NCI-H2081 treated with DMSO at 0.1 percent for 48 hours (cell line): ENCODE measurements around the gene NPSR1.
"Not testable (repeated sequence)": the region's sequence is repeated elsewhere in the genome, so short reads cannot be mapped to it uniquely, and the experiment has no call there.

Experiments
- DNase-seq: peaks from one replicate; lab custom pipeline; 2025; lab: John Stamatoyannopoulos, UW

NPSR1 gene

GRCh38 chr7:34835901-34836600, 178.0 kb downstream of the NPSR1 start:
- DNase-seq: no peak

DNA sequence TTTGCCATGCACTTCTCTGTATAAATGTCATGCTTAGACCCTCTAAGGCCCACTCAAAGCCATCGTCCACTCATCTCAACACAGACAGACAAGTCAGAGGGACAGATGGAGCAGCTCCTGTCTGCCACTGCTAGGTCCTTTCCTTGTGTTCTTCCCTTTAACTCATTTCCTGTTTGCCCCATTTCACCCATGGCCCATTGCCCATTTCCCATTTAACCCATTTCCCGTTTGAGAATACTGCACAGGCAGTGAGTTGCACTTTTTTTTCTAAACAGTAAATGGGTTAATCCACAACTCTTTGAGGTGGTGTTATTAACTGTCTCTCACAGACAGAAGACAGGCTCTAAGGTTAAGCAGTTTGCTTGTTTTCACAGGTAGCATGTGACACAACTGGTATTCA, 179.3 kb downstream of the NPSR1 start:
- DNase-seq: no peak

DNA sequence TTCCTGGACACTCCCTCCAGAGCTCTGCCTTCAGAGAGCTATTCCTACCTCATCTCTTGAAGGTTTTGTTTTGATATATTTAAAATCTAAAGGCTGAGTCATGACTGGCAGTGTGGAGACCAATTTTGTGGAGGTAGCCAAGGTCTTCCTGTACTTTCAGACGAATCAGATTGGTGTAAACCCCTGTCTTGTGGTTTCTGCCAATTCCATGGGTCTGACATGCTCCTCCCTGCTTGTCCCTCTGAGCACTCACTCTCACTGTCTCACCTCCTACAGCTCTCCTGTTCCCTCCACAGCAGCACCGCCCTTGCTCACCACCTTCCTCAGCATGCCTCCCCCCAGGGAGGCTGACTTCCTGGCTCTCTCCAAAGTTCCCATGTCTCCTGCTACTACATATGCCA, 179.8 kb downstream of the NPSR1 start:
- DNase-seq: no peak

GRCh38 chr7:34838329-34838728, 180.3 kb downstream of the NPSR1 start:
- no peak for DNase-seq

DNA sequence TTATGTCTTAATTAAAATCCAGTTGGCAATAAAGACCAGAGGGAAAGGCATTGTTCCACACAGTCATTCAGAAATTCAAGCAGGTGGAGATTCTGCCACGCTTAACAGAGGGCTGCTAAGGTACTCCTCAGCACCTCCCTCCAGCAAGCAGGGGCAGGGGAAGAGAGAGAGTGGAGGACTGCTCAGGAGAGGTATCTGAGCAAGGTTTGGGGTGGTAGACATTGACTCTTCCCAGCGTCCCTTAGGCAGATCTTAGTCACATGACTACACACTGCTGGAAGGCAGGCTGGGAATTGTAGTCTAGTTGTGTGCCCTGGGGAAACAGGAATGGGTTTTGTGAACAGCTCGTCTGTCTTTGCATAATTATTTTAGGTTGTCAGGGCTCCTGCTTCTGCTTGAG, 181.6 kb downstream of the NPSR1 start:
- DNase-seq: no peak

GRCh38 chr7:34840176-34840785, 182.3 kb downstream of the NPSR1 start:
- DNase-seq: no peak

DNA sequence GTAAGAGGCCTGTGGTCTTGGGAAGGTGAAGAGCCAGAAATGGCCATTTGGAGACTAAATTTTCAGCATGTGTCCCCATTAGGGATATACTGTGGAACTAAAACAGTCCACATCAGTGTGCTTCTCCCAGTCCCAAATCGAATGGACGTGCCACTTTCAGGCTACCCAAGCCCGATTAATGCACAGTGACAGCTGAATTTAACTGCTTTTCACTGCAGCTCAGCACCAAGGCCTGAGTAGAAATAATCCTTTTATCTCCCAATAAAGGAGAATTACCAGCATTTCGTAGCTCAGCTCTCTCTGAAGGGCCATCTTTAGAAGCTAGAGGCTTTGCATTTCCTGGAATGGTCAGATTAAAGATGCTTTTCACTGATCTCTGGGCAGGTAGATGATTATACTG, 183.3 kb downstream of the NPSR1 start:
- no peak for DNase-seq

DNA sequence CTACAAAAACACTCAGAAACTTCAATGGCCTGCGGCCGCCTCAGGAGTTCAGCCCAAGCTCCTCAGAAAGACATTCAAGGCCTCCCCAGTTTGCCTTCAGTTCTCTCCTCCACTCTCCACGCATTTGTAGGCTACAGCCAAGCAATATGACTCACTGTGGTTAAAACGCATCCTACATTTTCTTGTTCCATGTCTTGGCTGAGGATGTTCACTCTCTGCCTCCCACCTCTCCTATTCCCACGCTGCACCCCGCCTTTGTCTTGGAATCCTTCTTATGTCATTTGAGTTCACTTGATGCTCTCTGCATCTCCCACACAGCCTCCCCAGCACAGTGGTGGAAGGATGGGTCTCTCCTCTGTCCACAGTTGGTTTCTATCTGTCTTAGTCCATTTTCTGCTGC, 184.8 kb downstream of the NPSR1 start:
- DNase-seq: no peak

DNA sequence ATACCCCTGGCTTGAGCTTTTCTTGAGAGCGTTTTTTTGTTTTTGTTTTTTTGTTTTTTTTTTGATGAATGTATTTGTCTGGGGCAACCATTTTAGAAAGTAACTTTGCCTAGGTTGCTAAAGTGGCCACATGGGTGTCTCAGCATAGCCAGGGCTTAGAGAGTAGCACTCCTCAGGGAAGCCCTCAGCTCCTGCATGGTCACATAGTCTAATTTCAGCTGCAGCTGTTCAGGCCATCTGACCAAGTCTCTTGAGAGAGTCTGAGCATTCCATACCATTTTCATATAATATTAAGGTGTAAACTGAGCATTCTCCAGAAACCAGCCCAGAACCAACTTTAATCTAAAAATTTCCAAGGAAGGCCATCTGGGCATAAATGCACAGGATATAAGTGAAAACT, 186.4 kb downstream of the NPSR1 start:
- no peak for DNase-seq

GRCh38 chr7:34844936-34845665, 187.1 kb downstream of the NPSR1 start:
- DNase-seq: no peak

- no peak for DNase-seq
Observed at GRCh38 chr7:34845666-34846361, 187.8 kb downstream of the NPSR1 start.

DNA sequence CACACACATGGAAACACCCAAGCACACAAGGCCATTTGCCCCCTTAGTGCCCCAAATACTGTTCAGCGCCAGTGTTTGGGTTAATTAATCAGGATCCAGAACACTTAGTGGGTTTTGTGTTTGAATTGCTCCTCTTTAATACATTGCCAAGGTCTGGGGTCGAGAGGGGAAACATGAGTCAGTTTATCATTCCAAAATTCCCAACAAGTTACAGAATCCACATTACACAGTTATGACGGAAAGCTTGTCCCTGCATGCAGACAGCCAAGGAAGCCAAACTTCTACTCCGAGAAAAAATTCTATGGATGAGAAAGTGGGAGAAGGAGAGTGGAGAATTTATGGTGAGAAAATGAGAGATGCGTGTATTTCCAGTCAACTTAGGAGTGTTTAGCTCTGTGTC, 189.0 kb downstream of the NPSR1 start:
- no peak for DNase-seq

- no peak for DNase-seq
Observed at GRCh38 chr7:34848670-34849069, 190.7 kb downstream of the NPSR1 start.

DNA sequence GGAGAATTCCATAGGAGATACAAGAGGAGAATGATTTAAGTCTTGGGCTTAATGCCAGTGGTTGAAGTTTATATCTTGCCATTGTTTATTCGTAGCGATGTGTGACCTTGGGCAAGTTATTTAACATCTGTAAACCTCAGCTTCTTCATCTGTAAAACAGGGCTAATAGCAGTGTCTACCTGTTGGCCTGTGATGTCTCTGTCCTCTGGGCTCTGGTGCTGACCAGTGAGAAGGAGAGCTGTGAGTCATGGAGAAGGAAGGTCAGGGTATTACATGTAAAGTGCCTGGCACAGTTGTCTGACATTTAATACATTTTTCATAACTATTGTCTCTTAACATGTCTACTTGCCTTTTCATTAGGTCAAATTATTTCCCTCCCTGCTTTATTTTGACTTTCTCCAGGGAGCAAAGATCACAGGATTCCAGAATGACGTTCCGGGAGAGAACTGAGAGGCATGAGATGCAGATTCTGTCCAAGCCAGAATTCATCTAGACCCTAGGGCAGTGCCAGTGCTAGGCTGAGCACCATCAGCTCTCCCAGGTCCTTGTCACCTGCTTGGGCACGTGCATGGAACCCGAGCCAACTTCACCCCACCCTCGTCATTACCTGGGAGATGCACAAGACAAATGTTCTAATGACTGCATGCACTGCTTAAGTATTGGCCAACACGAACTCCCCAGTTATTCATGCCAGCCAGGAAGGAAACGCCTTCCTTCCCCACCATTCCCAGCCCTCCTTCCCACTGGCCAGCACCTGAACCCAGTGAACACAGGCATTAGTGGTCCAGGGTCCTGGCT, 191.3 kb downstream of the NPSR1 start:
- DNase-seq: no peak

DNA sequence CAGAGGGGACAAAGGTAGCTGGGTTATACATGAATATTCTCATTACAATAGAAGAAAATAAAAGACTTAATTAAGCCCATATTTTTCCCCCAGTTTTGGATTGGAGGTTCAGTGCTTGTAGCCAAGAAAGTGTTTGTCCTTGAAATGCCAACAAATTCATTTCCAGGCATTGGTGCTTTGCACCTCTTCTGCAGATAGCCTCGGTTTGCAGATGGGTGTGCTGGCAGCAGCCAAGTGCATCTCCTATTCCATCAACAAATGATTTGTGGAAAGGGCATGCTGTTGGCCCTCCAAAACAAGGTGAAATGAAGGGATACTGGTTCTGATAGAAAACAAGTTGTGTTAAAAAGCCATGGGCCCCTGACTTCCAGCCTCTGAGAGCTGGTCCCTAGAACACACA, 192.0 kb downstream of the NPSR1 start:
- DNase-seq: no peak

DNA sequence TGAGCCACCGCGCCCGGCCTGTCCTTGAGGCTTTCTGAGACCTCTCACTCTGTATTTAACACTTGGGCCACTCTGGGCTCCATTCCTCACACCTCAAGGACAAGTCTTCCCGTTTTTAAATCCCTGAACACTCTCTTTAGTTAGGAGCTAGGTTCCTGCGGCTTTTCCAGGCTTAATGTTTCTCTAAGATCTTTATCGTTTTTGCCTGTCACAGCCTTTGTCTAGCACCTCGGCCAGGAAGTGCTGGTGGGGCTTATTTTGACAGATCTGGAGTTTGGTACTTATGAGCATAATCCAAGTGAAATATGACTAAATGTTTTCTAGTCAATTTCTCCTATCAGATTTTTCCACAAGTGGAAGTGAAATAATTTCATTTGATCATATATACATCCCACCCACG, 192.7 kb downstream of the NPSR1 start:
- no peak for DNase-seq

DNA sequence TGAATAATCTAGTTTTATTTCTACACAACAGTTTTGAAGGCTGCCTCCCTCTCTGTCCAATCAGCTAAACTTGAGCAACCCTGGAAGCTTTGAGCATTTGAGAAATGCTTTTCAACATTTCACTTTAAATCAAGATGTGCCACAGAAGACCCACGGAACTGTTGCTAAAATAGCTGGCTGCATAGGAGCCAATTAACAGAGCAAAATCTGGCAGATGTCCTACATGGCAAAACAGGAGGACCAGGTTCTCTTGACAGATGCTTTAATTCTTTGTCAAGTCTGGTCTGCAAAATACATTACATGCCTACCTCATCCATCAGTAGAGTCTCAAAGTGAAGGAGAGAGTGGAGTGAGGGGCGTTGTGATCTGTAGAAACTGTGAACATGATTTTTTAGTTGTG, 193.4 kb downstream of the NPSR1 start:
- no peak for DNase-seq

- not testable (repeated sequence) for DNase-seq
Observed at GRCh38 chr7:34858444-34858843, 200.4 kb downstream of the NPSR1 start.

- DNase-seq: not testable (repeated sequence)
Observed at GRCh38 chr7:34859281-34859680, 201.3 kb downstream of the NPSR1 start.

GRCh38 chr7:34866222-34866621, 208.2 kb downstream of the NPSR1 start:
- not testable (repeated sequence) for DNase-seq

DNA sequence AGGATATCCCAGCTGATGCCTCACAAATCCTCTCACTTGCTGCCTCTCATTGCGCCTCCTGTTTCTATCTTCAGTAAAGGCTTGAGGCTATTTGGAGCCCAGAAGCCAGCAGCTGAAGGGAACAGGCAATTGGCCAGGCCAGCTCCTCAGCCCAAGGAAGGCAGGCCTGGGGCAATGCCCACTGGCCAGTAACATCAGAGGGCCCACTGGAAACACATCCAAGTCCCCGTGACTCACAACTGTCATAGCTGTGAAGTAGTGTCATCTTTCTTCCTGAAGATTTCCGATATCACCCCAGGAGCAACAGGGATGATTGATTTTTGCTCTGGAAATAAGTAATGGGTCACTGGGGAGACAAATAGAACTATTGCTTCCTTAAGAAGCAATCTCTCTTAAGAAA, 209.3 kb downstream of the NPSR1 start:
- not testable (repeated sequence) for DNase-seq

DNA sequence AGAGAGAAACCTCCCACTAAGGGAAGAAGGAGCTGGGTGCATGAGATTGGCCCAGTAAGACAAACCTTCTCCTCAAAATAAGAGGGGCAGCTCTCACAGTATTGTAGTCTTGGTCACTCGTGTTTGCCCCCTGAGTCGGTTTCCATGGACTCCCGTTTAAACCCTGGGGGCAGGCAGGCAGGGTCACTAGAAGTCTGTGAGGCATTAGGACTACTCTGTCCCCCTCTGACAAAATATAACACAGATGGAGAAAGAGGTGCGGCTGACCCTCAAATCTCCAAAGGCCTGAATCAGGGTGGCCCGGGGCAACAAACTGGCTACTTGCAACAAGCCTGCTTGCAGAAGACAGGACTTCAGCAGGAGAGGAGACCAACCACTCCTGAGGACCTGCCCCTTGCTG, 210.6 kb downstream of the NPSR1 start:
- DNase-seq: not testable (repeated sequence)
